NCI-H510A (cell line): ENCODE data around the gene TSG101.

Source experiments
- DNase-seq: peaks from one replicate; lab custom pipeline; 2025; lab: John Stamatoyannopoulos, UW

Gene TSG101

GRCh38 chr11:18493310-18493709, 33.4 kb downstream of the TSG101 start:
- DNase-seq: no peak

GRCh38 chr11:18492888-18493287, 33.9 kb downstream of the TSG101 start:
- no peak for DNase-seq

- DNase-seq: no peak
These were observed 34.8 kb downstream of the TSG101 start for GRCh38 chr11:18491924-18492323.

GRCh38 chr11:18490736-18491485, 35.8 kb downstream of the TSG101 start:
- no peak for DNase-seq

GRCh38 chr11:18490319-18490718, 36.4 kb downstream of the TSG101 start:
- DNase-seq: no peak

- no peak for DNase-seq
These were observed 40.7 kb downstream of the TSG101 start for GRCh38 chr11:18485913-18486528.

GRCh38 chr11:18479063-18479462, 47.7 kb downstream of the TSG101 start:
- DNase-seq: no peak

- DNase-seq: no peak
These were observed 54.2 kb downstream of the TSG101 start for GRCh38 chr11:18472587-18472986.

- no peak for DNase-seq
These were observed 54.7 kb downstream of the TSG101 start for GRCh38 chr11:18471995-18472394.

GRCh38 chr11:18468961-18469360, 57.8 kb downstream of the TSG101 start:
- DNase-seq: no peak

- DNase-seq: no peak
These were observed 58.7 kb downstream of the TSG101 start for GRCh38 chr11:18468059-18468458.

- no peak for DNase-seq
These were observed 60.3 kb downstream of the TSG101 start for GRCh38 chr11:18466402-18466801.

- no peak for DNase-seq
These were observed 63.3 kb downstream of the TSG101 start for GRCh38 chr11:18463439-18463838.

- no peak for DNase-seq
These were observed 64.8 kb downstream of the TSG101 start for GRCh38 chr11:18461909-18462308.

GRCh38 chr11:18459634-18460033, 67.1 kb downstream of the TSG101 start:
- no peak for DNase-seq

GRCh38 chr11:18457450-18457849, 69.3 kb downstream of the TSG101 start:
- no peak for DNase-seq

- DNase-seq: no peak
These were observed 70.9 kb downstream of the TSG101 start, which contains the start of gene LDHAL6A for GRCh38 chr11:18455686-18456372. TSS of gene LDHAL6A (plus strand) at chr11:18455856. CDS start at chr11:18456681, 825 bp downstream.

- no peak for DNase-seq
These were observed 73.8 kb downstream of the TSG101 start for GRCh38 chr11:18452927-18453326.

GRCh38 chr11:18449251-18449650, 77.5 kb downstream of the TSG101 start:
- DNase-seq: no peak

- DNase-seq: no peak
These were observed 88.1 kb downstream of the TSG101 start for GRCh38 chr11:18438691-18439090.
